ENCODE results near the gene AKAP7.
"Not testable (repeated sequence)": the region's sequence is repeated elsewhere in the genome, so short reads cannot be mapped to it uniquely, and the experiment has no call there.

AKAP7 gene

DNA sequence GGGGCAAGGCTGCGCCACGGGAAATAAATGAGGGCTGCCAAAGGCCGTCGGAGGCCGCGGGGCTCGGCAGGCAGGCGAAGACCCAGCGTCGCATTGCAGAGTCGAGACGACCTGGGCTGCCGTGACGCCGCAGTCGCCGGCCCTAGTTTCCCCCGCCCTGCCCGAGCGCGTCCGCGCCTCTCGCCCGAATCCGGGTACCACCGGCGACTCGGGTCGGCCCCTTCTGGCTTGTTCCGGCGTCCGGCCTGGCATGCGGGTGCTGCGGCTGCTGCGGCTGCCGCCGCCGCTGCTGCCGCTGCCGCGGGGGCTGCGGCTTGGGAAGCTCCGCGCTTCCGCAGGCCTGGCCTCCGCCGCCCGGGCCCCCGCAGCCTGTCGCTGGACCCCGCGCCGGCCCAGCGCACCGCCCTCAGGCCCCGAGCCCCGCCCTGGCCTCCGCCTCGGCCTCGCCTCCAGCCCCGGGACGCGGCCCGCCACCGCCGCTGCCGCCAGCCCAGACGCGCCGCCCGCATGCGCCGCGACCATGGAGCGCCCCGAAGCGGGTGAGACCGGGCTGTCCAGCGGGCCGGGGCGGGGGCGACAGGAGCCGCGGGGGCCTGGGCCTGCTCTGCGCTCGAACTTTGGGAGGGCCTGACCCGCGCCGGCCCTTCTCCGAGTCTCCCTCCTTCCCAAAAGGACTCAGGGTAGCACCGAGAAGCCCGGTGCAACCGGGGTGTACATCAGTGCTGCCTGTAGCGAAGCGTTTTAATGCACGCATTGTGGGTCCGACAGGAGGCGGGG is at the start of gene AKAP7:
Gene AKAP7, plus strand, starts transcription at position 224 of the 777 bp plus-strand sequence. Its CDS starts 297 bp downstream, at position 521.
- peak within 1 kb of the TSS; percentile 60 for H3K4me3 ChIP-seq (ENCODE audit: low read depth, low read length)

DNA sequence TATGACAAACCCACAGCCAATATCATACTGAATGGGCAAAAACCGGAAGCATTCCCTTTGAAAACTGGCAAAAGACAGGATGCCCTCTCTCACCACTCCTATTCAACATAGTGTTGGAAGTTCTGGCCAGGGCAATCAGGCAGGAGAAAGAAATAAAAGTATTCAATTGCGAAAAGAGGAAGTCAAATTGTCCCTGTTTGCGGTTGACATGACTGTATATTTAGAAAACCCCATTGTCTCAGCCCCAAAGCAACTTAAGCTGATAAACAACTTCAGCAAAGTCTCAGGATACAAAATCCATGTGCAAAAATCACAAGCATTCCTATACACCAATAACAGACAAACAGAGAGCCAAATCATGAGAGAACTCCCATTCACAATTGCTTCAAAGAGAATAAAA is 44.9 kb upstream of the AKAP7 start:
- H3K4me3 ChIP-seq (ENCODE audit: low read depth, low read length), result not testable (repeated sequence)

DNA sequence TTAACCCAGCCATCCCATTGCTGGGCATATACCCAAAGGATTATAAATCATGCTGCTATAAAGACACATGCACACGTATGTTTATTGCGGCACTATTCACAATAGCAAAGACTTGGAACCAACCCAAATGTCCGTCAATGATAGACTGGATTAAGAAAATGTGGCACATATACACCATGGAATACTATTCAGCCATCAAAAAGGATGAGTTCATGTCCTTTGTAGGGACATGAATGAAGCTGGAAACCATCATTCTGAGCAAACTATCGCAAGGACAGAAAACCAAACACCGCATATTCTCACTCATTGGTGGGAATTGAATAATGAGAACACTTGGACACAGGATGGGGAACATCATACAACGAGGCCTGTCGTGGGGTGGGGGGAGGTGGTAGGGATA is 43.3 kb upstream of the AKAP7 start:
- not testable (repeated sequence) for H3K4me3 ChIP-seq (ENCODE audit: low read depth, low read length)

DNA sequence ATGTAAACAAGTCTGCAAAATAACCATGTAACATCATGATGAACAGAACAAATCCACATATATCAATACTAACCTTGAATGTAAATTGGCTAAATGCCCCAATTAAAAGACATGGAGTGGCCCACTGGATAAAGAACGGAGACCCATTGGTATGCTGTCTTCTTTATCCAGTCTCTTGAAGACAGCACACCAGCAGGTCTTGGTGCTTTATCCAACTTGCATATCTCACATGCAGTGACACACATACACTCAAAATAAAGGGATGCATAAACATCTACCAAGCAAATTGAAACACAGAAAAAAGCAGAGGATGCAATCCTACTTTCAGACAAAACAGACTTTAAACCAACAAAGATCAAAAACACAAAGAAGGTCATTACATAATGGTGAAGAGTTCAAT is 41.9 kb upstream of the AKAP7 start:
- H3K4me3 ChIP-seq (ENCODE audit: low read depth, low read length), result no peak overlapping the region

DNA sequence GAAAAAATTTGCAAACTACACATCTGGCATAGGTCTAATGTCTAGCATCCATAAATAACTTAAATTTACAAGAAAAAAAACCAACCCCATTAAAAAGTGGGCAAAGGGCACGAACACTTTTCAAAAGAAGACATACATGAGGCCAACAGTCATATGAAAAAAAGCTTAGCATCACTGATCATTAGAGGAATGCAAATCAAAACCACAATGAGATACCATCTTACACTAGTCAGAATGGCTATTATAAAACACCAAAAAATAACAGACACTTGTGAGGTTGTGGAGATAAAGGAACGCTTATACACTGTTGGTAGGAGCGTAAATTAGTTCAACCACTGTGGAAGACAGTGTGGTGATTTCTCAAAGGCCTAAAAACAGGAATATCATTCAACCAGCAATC is 38.5 kb upstream of the AKAP7 start:
- no peak overlapping the region for H3K4me3 ChIP-seq (ENCODE audit: low read depth, low read length)

DNA sequence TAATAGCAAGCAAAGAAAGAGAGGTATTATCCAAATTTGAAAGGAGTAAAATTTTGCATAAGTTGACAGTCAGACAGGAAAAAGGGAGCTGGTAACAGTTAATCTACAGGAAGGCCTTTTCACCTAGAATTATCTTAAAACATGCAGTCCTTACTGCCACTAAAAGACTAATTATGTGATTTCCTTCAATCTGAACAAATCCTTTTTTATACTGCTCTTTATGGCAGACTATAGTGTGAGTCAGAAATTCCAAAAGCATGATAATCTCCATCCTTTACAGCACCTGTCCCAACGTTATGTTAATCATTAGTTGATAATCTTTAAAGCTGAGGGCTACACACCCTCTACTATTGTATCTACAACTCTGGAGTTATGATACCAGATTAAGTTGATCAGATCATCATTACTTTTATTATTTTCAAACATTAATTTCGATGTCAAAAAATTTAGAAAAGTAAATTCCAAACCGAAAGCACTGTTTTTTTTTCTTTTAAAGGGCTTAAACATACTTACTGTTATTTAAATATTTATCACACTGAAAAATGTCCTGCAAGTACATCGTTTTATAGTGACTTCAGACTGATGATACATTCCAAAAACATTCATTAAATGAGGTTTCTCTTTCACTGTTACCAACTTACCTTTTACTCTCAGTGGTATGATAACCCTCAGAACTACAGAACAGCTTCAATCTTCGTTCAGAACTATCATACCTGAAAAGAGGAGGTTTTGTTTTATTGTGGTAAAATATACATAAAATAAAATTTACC is 33.2 kb upstream of the AKAP7 start:
- no peak overlapping the region for H3K4me3 ChIP-seq (ENCODE audit: low read depth, low read length)

DNA sequence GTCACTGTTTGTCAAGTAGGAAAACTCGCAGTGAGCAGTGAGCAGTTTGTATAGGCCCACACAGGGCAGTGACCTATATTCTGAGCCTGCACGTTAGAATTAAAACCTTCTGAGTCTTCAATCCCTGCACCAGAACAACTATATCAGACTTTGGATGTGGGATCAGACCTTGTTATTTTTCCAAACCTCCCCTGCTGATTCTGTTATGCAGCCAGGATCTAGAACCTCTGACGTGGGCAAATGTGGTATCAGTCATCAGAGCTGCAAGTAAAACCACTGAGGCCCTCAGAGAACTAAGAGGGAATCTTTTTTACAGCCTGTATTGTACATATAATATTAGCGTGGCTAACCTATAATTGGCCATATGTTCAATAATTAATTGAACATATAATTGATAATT is 32.0 kb upstream of the AKAP7 start:
- no peak overlapping the region for H3K4me3 ChIP-seq (ENCODE audit: low read depth, low read length)

DNA sequence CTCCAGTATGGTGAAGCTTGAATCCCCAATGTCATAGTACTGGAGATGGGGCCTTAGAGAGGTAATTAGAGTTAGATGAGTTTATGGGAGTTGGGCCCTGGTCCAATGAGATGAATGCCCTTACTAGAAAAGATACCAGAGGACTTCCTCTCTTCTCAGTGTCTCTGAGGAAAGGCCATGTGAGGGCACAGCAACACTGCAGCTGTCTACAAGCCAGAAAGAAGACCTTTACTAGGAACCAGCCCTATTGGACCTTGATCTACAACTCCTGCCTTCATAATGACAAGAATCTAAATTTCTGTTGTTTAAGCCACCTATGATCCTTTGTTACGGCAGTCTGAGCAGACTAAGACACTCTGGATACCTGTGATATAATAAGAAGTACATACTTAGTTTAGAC is 31.4 kb upstream of the AKAP7 start:
- no peak overlapping the region for H3K4me3 ChIP-seq (ENCODE audit: low read depth, low read length)

DNA sequence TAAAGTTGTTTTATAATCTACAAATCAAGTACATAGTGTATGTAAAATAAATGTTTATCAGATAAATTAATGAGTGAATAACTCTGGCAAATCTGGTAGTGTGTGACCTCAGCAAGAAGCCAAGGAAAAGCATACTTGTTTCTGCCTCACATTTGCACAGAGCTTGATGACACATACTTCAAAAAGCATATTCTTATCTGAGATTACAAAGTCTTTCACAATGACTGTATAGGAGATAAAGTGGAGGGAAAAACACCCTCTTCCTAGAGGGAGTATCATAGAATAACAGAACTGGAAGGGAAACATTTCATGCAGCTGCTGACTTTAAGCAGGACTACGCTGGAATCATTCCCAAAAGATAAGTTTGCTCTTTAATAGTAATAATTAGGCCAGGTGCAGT is 28.1 kb upstream of the AKAP7 start:
- no peak overlapping the region for H3K4me3 ChIP-seq (ENCODE audit: low read depth, low read length)

DNA sequence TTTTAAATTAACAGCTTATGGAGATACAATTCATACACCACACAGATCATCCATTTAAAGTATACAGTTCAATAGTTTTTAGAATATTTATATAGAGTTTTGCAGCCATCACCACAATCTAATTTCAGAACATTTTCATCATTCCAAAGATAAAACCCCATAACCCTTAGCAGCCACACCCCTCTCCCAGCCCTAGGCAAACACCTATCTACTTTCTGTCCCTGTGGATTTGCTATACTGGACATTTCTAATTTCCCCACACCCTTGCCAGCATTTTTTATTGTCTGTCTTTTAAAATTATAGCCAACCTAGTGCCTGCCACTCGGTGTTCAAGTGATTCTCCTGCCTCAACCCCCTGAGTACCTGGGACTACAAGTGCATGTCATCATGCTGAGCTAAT is 23.0 kb upstream of the AKAP7 start:
- no peak overlapping the region for H3K4me3 ChIP-seq (ENCODE audit: low read depth, low read length)

DNA sequence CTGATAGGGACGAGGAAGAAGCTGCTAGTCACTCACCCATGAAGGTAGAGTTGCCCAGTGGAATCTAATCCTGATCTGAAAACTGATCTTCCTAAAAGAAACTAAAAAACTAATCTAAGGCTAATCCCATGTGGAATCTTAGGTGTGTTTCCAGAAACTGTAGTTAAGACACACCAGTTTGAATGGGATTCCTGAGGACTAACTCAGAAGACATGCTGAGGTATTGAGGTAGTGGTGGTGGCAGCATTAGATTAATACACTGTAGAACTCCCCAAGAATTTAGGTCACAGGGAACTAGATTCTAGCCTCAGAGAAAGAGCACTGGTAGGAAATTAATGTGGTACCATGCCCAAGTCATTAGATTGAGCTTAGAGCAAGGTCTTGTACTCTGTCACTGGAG is 19.6 kb upstream of the AKAP7 start:
- H3K4me3 ChIP-seq (ENCODE audit: low read depth, low read length), result no peak overlapping the region

DNA sequence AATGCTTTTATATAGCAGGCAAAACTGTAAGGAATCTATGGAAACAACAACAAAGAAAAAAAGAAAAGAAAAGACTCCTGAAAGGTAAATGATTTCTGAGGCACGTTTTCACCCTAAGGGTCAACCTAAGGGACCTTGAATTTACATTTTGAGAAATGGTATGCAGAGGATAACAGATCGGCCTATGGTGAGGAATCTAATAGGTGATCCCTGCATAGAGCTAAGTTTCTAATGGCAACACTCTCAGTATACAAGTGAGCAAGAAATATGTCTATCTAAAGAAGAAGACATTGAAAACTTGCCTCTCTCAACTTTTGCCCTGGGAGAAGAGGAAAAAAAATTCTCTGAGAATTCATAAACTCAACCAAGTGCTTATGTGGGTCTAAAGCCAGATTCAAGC is 18.9 kb upstream of the AKAP7 start:
- H3K4me3 ChIP-seq (ENCODE audit: low read depth, low read length), result no peak overlapping the region

DNA sequence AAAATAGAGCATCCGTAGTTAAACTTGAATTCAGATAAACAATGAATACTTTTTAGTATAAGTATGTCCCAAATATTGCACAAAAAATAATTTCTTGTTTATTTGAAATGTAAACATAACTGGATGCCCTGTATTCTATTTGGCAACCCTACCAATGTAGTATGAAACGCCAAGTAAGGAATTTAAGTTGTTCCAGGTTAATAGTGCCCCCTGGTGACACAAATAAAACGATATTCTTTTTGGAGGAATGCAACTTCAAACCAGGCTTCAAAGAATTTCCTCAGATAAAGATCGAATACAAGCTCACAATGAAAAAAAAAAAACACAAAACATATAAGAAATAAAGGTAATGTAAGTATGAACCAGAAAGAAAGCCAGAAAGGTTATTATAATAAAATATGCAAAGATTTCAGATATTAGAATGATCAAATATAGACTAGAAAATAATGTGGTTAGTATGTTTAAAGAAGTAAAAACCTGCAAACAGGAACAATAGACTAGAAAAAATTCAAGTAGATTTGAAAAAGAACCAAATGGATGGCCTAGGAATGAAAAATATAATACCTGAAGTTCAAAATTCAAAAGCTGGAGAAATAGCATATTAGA is 18.4 kb upstream of the AKAP7 start:
- no peak overlapping the region for H3K4me3 ChIP-seq (ENCODE audit: low read depth, low read length)

DNA sequence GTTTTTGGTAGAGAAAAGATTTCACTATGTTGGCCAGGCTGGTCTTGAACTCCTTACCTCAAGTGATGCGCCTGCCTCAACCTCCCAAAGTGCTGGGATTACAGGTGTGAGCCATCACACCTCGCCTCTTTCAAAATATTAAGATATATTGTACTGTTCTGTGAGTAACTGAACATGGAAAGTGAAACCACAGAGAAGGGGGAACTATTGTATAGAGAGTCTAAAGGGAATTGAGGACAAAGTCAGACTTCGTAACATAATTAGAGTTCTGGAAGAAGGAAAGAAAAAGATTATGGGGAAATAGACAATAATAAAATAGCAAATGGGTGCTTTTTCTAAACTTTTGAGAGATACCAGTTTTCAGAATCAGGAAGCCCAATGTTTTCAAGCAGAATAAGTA is 17.4 kb upstream of the AKAP7 start:
- H3K4me3 ChIP-seq (ENCODE audit: low read depth, low read length), result no peak overlapping the region

DNA sequence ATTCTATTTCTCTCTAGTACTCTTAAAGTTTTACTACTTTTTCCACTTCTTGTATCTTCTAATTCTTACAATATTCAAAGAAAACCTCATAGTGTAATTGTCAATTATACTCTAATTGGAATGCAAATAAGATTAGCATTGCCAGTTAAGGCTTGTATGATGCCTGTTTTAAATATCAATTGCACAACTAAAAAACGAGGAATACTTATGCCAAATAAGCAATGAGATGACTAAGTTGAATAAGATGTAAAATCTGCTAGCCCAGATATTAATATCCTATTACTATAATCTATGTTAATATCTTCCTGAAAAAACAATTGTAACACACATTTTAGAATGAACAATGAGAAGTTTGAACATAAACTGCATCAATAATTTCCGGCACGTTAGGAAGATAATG is 13.3 kb upstream of the AKAP7 start:
- no peak overlapping the region for H3K4me3 ChIP-seq (ENCODE audit: low read depth, low read length)

DNA sequence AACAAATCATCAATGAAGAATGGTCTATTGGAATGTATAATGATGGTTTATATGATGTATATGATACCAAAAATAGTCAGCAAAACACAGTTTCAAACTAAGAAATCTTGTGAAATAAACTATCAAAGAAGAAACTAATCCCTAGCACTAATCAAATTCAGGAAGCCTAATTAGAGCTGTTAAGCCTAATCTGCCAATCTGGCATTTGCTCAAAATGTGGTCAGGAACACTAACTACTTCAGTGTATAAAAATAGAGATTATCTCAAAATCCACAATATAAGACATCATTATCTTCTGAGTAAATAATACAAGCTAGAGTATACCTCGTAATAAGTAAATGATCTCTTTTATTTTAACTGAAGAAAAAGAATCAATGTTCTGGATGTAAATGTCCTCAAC is 12.8 kb upstream of the AKAP7 start:
- no peak overlapping the region for H3K4me3 ChIP-seq (ENCODE audit: low read depth, low read length)

DNA sequence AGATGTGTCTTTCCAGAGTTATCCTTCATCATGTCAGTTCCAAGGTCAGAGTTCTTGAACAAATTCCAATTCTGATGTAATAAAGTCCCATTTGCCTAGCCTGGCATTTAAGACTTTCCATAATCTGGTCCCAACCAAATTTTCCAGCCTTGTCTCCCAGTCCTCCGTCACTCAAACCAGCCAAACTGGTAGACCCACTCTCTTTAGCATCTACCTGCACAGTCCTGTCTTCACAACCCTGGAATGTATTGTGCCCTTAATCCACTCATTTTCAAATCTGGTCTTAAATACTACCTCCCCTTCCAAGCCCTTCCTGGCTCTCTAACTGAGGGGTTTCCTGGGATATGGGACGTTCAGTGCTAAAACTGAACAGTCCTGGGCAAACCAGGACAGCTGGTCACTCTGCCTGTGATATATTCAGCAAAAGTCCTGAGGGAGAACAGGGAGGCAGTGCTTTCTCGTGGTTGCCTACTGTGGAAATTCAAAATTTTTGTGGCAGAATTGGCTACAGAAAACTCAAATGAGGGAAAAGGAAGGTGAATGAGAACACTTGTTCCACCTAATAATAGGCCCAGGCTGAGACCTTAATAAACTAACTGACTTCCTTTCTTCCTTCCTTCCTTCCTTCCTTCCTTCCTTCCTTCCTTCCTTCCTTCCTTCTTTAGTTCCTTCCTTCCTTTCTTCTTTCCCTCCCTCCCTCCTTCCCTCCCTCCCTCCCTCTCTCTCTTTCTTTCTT is 10.8 kb upstream of the AKAP7 start:
- no peak overlapping the region for H3K4me3 ChIP-seq (ENCODE audit: low read depth, low read length)

DNA sequence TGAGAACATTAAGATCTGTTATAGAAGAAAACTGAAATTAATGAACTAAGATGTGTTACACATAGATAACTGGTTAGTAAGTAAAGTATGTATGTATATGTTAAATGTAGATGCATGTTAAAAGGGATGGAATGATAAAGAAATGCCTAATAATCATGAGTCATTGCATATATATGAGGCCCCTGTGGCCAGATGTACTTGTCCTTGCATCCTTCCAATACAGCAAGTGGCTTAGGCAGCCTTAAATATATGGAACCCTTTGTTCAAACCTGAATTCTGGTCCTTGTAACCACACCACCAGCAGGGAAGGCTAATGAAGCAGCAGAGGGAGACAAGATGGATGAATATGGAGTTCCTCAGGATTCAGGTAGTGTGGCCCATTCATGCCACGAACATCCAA is 9.8 kb upstream of the AKAP7 start:
- H3K4me3 ChIP-seq (ENCODE audit: low read depth, low read length), result no peak overlapping the region

DNA sequence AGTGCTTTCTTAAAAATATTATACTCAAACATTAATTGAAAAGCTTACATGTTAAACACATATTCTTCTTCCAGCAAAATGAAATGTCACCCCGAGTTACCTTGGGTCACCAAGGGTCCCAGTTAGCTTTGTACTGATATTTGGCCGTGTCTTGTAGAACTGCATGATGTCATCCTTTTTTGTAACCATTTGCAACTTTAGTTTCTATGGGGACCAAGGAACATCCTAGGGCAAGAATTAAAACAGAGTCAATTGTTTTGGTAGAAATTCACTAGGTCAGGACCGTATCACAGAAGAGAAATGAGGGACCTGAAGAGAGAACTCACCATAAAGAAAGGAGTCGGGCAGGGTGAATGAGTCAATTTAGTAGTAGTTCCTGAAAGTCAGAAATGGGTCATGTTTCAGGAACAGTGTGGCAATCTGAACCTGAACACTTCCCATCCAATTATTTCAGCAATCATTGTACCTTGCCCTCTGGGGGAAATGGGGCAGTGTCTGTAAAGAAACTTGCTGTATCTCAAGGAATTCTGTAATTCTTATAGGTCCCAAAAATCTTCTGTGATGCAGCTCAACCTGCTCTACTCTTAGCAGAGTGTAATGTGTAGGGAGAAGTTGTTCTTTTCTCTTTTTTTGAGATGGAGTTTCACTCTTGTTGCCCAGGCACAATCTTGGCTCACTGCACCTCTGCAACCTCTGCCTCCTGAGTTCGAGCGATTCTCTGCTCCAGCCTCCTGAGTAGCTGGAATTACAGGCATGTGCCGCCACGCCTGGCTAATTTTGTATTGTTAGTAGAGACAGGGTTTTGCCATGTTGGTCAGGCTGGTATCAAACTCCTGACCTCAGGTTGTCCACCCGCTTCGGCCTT is 5.3 kb upstream of the AKAP7 start:
- H3K4me3 ChIP-seq (ENCODE audit: low read depth, low read length), result no peak overlapping the region

DNA sequence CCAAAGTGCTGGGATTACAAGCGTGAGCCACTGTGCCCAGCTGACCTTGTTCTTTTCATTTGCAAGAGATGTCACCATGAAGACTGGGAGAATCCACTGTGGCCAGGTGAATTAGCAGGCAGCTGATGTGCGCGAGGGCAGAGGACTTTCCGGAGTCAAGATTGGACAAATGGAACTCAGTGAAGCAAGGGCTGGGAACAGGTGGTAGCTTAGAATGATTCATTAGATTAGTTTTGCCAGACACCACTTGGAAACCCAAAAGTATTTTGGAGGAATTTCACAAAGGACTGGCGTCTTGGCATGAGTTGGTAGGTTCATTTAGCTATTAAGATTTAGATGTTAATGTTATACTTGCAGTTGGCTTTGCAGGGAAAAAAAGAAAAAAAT is 4.7 kb upstream of the AKAP7 start:
- no peak overlapping the region for H3K4me3 ChIP-seq (ENCODE audit: low read depth, low read length)

DNA sequence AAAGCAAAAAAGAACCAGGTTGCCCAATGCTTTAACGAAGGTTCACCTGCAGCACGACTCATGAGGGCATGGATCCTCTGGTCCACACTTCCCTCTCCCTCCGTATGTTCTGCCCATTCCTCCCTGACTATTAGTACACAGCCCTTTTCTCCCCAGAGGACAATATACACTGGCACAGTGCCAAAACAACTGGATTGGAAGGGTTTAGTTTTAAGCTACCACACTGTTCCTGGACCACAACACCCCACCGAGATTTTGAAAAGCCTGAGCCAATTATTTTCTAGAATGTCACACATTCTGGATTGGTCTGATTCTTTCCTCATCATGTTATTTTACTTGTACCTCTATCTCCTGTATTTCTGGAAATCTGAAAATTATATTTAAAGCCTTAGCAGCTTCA is 2.9 kb upstream of the AKAP7 start:
- no peak overlapping the region for H3K4me3 ChIP-seq (ENCODE audit: low read depth, low read length)

All from iPS-11a (cell line).